GM10266 (cell line): ENCODE measurements around the gene LNP1.

Experiments
- DNase-seq: peaks from one replicate; pipeline ENCODE4 v3.0.0; 2012; ENCODE audit errors: extremely low spot score
- TF ChIP-seq, protein P1 (sequence below): IDR thresholded peaks from 2 replicates; pipeline ENCODE4 v1.5.1; 2012; ENCODE audit warnings: mild to moderate bottlenecking, low read depth; ENCODE audit not compliant: control insufficient read depth, insufficient read depth; ENCODE audit errors: missing control alignments

Gene LNP1

DNA sequence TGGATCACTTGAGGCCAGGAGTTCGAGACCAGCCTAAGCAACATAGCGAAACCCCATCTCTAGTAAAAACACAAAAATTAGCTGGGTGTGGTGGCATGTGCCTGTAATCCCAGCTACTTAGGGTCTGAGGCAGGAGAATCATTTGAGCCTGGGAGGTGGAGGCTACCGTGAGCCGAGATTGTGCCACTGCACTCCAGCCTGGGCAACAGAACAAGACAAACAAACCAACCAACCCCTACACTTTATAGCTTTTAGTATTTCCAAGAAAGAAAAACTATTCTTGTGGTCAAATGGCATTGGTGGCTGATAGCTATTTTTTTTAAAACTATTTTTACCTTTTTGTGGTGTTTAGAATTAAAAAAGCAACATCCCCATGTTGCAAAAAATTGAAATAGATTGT lies 98.3 kb downstream of the LNP1 start:
- DNase-seq, result no peak
- TF ChIP-seq, protein P1, sequence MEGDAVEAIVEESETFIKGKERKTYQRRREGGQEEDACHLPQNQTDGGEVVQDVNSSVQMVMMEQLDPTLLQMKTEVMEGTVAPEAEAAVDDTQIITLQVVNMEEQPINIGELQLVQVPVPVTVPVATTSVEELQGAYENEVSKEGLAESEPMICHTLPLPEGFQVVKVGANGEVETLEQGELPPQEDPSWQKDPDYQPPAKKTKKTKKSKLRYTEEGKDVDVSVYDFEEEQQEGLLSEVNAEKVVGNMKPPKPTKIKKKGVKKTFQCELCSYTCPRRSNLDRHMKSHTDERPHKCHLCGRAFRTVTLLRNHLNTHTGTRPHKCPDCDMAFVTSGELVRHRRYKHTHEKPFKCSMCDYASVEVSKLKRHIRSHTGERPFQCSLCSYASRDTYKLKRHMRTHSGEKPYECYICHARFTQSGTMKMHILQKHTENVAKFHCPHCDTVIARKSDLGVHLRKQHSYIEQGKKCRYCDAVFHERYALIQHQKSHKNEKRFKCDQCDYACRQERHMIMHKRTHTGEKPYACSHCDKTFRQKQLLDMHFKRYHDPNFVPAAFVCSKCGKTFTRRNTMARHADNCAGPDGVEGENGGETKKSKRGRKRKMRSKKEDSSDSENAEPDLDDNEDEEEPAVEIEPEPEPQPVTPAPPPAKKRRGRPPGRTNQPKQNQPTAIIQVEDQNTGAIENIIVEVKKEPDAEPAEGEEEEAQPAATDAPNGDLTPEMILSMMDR, result no peak

DNA sequence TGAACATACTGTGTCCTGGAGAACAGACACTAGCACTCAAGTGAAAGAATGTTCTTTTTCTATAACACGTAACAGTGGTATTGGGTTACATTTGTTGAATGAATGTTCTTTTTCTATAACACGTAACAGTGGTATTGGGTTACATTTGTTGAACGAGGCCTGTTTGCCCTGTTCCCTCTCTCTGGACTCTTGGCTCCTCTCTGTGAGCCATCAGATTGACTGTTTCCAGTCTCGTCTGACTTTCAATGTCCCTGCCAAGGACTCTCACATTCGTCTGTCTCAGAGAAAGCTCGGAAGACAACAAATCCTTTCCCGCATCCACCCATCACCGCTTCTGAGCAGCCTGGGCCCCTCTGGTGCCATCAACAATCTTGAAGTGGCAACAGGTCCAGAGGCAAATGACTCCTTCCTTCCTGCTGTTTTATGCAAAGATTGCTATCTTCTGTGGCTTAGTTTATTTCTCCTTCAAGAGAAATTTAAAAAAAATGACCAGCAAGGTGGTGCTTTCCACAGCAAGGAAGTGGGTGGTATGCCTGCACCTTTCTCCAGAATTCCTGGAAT lies 99.1 kb downstream of the LNP1 start:
- TF ChIP-seq, protein P1, result no peak
- no peak for DNase-seq

DNA sequence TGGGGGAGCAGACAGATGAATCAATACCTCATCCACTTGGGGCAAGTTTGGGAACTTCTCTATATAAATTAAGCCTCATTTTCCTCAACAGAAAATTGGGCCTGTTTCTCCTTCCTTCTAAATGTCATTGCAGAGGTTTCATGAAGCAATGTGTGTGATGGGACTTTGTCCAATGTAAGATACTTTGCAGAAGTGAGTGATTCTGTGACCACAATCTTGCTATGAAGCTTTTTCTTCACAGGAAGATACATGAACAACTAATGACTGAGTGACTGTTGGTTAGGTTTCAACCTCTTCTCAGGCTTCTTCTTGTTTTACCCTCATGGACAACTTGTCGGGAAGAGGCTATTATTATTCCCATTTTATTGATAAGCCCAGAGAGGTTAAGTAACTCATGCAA lies 102.1 kb downstream of the LNP1 start:
- no peak for DNase-seq
- TF ChIP-seq, protein P1, result no peak
